GM18520 (cell line): ENCODE results near the gene TOB1.
"Not testable (repeated sequence)": the region's sequence is repeated elsewhere in the genome, so short reads cannot be mapped to it uniquely, and the experiment has no call there.

ENCODE experiments used
- ATAC-seq: cut with Tn5 transposase; IDR thresholded peaks from one replicate; pipeline ENCODE4 v1.9.1; 2021; ENCODE audit not compliant: unreplicated experiment

TOB1 gene

GRCh38 chr17:50898369-50899004 is 32.3 kb upstream of the TOB1 start:
- no peak for ATAC-seq

- ATAC-seq = not testable (repeated sequence)
Observed at GRCh38 chr17:50894513-50894912, 28.4 kb upstream of the TOB1 start.

- no peak for ATAC-seq
Observed at GRCh38 chr17:50893183-50893993, 27.2 kb upstream of the TOB1 start.

- ATAC-seq = no peak
Observed at GRCh38 chr17:50892101-50892776, 26.1 kb upstream of the TOB1 start.

- ATAC-seq = no peak
Observed at GRCh38 chr17:50891577-50891989, 25.4 kb upstream of the TOB1 start.

GRCh38 chr17:50890675-50891516 is 24.7 kb upstream of the TOB1 start:
- ATAC-seq = no peak

GRCh38 chr17:50889528-50890118 is 23.5 kb upstream of the TOB1 start:
- ATAC-seq = no peak

GRCh38 chr17:50887705-50888245 is 21.6 kb upstream of the TOB1 start:
- ATAC-seq = no peak

GRCh38 chr17:50884439-50885311 is 18.5 kb upstream of the TOB1 start:
- no peak for ATAC-seq

GRCh38 chr17:50883850-50884438 is 17.8 kb upstream of the TOB1 start:
- ATAC-seq = no peak

GRCh38 chr17:50882851-50883250 is 16.7 kb upstream of the TOB1 start:
- no peak for ATAC-seq

GRCh38 chr17:50881182-50881581 is 15.0 kb upstream of the TOB1 start:
- no peak for ATAC-seq

GRCh38 chr17:50879086-50879485 is 12.9 kb upstream of the TOB1 start:
- no peak for ATAC-seq

GRCh38 chr17:50877838-50878237 is 11.7 kb upstream of the TOB1 start:
- ATAC-seq = no peak

GRCh38 chr17:50877042-50877441 is 10.9 kb upstream of the TOB1 start:
- ATAC-seq = not testable (repeated sequence)

GRCh38 chr17:50875074-50875473 is 8.9 kb upstream of the TOB1 start:
- ATAC-seq = no peak

- ATAC-seq = no peak
Observed at GRCh38 chr17:50872710-50873424, 6.7 kb upstream of the TOB1 start.

- no peak for ATAC-seq
Observed at GRCh38 chr17:50871898-50872297, 5.7 kb upstream of the TOB1 start.
